GM12864 (cell line): ENCODE data around the gene ATP1A2.

ENCODE experiments used
- DNase-seq: peaks from one replicate; pipeline ENCODE4 v3.0.0-alpha.2; 2011; ENCODE audit warnings: low read depth
- H3K4me3 ChIP-seq: 2 replicates; pipeline ENCODE4 v1.5.1; 2011; ENCODE audit warnings: mild to moderate bottlenecking, low read depth, low read length, control low read depth
- CTCF ChIP-seq: IDR thresholded peaks from 2 replicates; pipeline ENCODE4 v1.5.1; 2011; ENCODE audit warnings: low read depth, mild to moderate bottlenecking, moderate library complexity, low read length, control low read depth, inconsistent platforms; ENCODE audit errors: missing control alignments

ATP1A2 gene

GRCh38 chr1:160085686-160086455 lies 29.7 kb upstream of the ATP1A2 start:
- no peak overlapping the region for H3K4me3 ChIP-seq
- no peak for DNase-seq
- TF ChIP-seq CTCF = peak; percentile 98

- DNase-seq = no peak
- no peak for TF ChIP-seq CTCF
- H3K4me3 ChIP-seq = no peak overlapping the region
Observed at GRCh38 chr1:160086456-160086892, 29.1 kb upstream of the ATP1A2 start.

- no peak for TF ChIP-seq CTCF
- no peak overlapping the region for H3K4me3 ChIP-seq
- DNase-seq = no peak
Observed at GRCh38 chr1:160087118-160087662, 28.4 kb upstream of the ATP1A2 start.

GRCh38 chr1:160089883-160090282 lies 25.7 kb upstream of the ATP1A2 start:
- no peak for DNase-seq
- no peak for TF ChIP-seq CTCF
- H3K4me3 ChIP-seq = no peak overlapping the region

GRCh38 chr1:160090760-160091159 lies 24.8 kb upstream of the ATP1A2 start:
- H3K4me3 ChIP-seq = no peak overlapping the region
- DNase-seq = no peak
- no peak for TF ChIP-seq CTCF

- no peak for TF ChIP-seq CTCF
- no peak for DNase-seq
- H3K4me3 ChIP-seq = no peak overlapping the region
Observed at GRCh38 chr1:160091666-160092223, 23.8 kb upstream of the ATP1A2 start.
